Panc1 (cell line): ENCODE results near the gene MCF2L2. TPM values are rescaled to one million over a fixed set of nuclear protein-coding genes. Genes with fewer than 3 reads are reported as not detected.

Experiments used
- ATAC-seq: fragments of 200-7000 bp; cut with Tn5 transposase; 2 replicates; pipeline ENCODE4 v1.9.1; 2020; ENCODE audit warnings: mild to moderate bottlenecking, moderate library complexity
- BruUV-seq: library from RNA; stranded (reverse); fragments of 400-500 nt; replicated peaks from 2 replicates; lab custom pipeline; 2021; lab: Mats Ljungman, UMichigan
- CTCF ChIA-PET: fragments of 300-600 bp; sonication (Branson Sonifier 250); formaldehyde crosslinking; loops from one replicate; lab custom pipeline; 2022; ENCODE audit warnings: antibody characterized with exemption; lab: Charles Lee
- POLR2A ChIA-PET: fragments of 300-600 bp; sonication (Branson Sonifier 250); formaldehyde crosslinking; loops from one replicate; lab custom pipeline; 2022; ENCODE audit warnings: antibody characterized with exemption; lab: Charles Lee
- DNase-seq: peaks from one replicate; pipeline ENCODE4 v3.0.0-alpha.2; 2010; ENCODE audit warnings: low read depth, low spot score
- H3K27ac ChIP-seq: 2 replicates; pipeline ENCODE4 v1.5.1; 2011; ENCODE audit warnings: mild to moderate bottlenecking, low read length, inconsistent platforms
- H3K27me3 ChIP-seq: fragments of 200-500 bp; sonication (Bioruptor generic); 2 replicates; pipeline ENCODE4 v1.6.0; 2014; ENCODE audit warnings: low read length, inconsistent platforms; ENCODE audit not compliant: control insufficient read depth, insufficient read depth
- H3K36me3 ChIP-seq: fragments of 200-500 bp; sonication (Bioruptor generic); 2 replicates; pipeline ENCODE4 v1.5.1; 2014; ENCODE audit warnings: inconsistent platforms, mild to moderate bottlenecking, low read length, moderate library complexity; ENCODE audit not compliant: control insufficient read depth, insufficient read depth
- H3K4me1 ChIP-seq: 2 replicates; pipeline ENCODE4 v1.5.1; 2011; ENCODE audit warnings: inconsistent platforms, mild to moderate bottlenecking, low read length, moderate library complexity; ENCODE audit not compliant: control insufficient read depth, insufficient read depth
- H3K4me3 ChIP-seq, 2 experiments: 2 replicates each; pipeline ENCODE4 v1.5.1; 2011 to 2012; ENCODE audit warnings: low read depth in 2 of 2, low read length in 2 of 2, mild to moderate bottlenecking in 2 of 2, inconsistent platforms in 1 of 2, moderate library complexity in 1 of 2
- H3K9me3 ChIP-seq: fragments of 200-500 bp; sonication (Bioruptor generic); 2 replicates; pipeline ENCODE4 v1.5.1; 2014; ENCODE audit warnings: low read depth, mild to moderate bottlenecking, inconsistent platforms, low read length, moderate library complexity; ENCODE audit not compliant: control insufficient read depth, insufficient read depth
- POLR2AphosphoS5 ChIP-seq: IDR thresholded peaks from 2 replicates; pipeline ENCODE4 v1.6.1; 2012; ENCODE audit warnings: mild to moderate bottlenecking, low read depth, low read length, moderate library complexity
- SIN3A ChIP-seq: IDR thresholded peaks from 2 replicates; pipeline ENCODE4 v1.6.1; 2012; ENCODE audit warnings: low read depth, mild to moderate bottlenecking, low read length, moderate library complexity, borderline replicate concordance; ENCODE audit not compliant: insufficient read depth
- TCF7L2 ChIP-seq: IDR thresholded peaks from 2 replicates; pipeline ENCODE4 v1.6.1; 2011; ENCODE audit warnings: mild to moderate bottlenecking, low read depth, low read length, inconsistent platforms
- in situ Hi-C: cut with HindIII; loops from 2 replicates; pipeline ENCODE4 v1.10.0; 2016; ENCODE audit warnings: low sequenced_read_pairs, low pct_unique_long_range_greater_than_20kb
- intact Hi-C: fragments of 100-400 bp; cut with micrococcal nuclease; formaldehyde crosslinking; loops from one replicate; pipeline ENCODE4 v1.10.0; 2022; ENCODE audit not compliant: unreplicated experiment
- total RNA-seq: library from RNA; stranded (reverse); gene quantifications from one replicate; pipeline ENCODE4 v1.2.1, GENCODE V29; 2021; ENCODE audit not compliant: unreplicated experiment
- TF ChIP-seq, protein P1 (sequence below), 2 experiments: IDR thresholded peaks; 2 replicates each; pipeline ENCODE4 v1.6.1; 2011 to 2012; ENCODE audit warnings: low read depth in 2 of 2, control low read depth in 1 of 2, low read length in 1 of 2, mild to moderate bottlenecking in 1 of 2, moderate library complexity in 1 of 2; ENCODE audit not compliant: insufficient read depth in 1 of 2
- TF ChIP-seq, protein P2 (sequence below): fragments of 450-650 bp; IDR thresholded peaks from 2 replicates; pipeline ENCODE4 v1.5.1; 2017; ENCODE audit warnings: mild to moderate bottlenecking

MCF2L2 gene
- total RNA-seq, 1 experiment from 2014 or later = 1.0 TPM

- intact Hi-C loops = no loop called here
- no TSS peak for BruUV-seq
- Histone ChIP-seq H3K36me3 (no peaks in the 10 kb centered on the region), H3K4me1 (peaks cover 5% of the 10 kb centered on the region; the same call in 1 of the 2 replicates), H3K27ac (no peak overlapping the region), H3K9me3 (no peaks in the 10 kb centered on the region), H3K27me3 (no peaks in the 10 kb centered on the region), H3K4me3 (no peak overlapping the region)
- in situ Hi-C loops = no loop called here
- TF ChIP-seq, protein P1, sequence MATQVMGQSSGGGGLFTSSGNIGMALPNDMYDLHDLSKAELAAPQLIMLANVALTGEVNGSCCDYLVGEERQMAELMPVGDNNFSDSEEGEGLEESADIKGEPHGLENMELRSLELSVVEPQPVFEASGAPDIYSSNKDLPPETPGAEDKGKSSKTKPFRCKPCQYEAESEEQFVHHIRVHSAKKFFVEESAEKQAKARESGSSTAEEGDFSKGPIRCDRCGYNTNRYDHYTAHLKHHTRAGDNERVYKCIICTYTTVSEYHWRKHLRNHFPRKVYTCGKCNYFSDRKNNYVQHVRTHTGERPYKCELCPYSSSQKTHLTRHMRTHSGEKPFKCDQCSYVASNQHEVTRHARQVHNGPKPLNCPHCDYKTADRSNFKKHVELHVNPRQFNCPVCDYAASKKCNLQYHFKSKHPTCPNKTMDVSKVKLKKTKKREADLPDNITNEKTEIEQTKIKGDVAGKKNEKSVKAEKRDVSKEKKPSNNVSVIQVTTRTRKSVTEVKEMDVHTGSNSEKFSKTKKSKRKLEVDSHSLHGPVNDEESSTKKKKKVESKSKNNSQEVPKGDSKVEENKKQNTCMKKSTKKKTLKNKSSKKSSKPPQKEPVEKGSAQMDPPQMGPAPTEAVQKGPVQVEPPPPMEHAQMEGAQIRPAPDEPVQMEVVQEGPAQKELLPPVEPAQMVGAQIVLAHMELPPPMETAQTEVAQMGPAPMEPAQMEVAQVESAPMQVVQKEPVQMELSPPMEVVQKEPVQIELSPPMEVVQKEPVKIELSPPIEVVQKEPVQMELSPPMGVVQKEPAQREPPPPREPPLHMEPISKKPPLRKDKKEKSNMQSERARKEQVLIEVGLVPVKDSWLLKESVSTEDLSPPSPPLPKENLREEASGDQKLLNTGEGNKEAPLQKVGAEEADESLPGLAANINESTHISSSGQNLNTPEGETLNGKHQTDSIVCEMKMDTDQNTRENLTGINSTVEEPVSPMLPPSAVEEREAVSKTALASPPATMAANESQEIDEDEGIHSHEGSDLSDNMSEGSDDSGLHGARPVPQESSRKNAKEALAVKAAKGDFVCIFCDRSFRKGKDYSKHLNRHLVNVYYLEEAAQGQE (IDR thresholded peaks at IDR 0.05; ENCODE audit: insufficient read depth in 1 of 2, low read depth in 2 of 2, low read length in 1 of 2) = no peak
- TF ChIP-seq POLR2AphosphoS5 (no peak), SIN3A (no peak), TCF7L2 (no peak)
- TF ChIP-seq, protein P2, sequence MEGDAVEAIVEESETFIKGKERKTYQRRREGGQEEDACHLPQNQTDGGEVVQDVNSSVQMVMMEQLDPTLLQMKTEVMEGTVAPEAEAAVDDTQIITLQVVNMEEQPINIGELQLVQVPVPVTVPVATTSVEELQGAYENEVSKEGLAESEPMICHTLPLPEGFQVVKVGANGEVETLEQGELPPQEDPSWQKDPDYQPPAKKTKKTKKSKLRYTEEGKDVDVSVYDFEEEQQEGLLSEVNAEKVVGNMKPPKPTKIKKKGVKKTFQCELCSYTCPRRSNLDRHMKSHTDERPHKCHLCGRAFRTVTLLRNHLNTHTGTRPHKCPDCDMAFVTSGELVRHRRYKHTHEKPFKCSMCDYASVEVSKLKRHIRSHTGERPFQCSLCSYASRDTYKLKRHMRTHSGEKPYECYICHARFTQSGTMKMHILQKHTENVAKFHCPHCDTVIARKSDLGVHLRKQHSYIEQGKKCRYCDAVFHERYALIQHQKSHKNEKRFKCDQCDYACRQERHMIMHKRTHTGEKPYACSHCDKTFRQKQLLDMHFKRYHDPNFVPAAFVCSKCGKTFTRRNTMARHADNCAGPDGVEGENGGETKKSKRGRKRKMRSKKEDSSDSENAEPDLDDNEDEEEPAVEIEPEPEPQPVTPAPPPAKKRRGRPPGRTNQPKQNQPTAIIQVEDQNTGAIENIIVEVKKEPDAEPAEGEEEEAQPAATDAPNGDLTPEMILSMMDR = no peak
- ATAC-seq = no peak
- POLR2A ChIA-PET = no interaction called here
- CTCF ChIA-PET = no interaction called here
- DNase-seq = no peak
Measured at GRCh38 chr3:183369117-183369516, 59.3 kb downstream of the MCF2L2 start.

DNA sequence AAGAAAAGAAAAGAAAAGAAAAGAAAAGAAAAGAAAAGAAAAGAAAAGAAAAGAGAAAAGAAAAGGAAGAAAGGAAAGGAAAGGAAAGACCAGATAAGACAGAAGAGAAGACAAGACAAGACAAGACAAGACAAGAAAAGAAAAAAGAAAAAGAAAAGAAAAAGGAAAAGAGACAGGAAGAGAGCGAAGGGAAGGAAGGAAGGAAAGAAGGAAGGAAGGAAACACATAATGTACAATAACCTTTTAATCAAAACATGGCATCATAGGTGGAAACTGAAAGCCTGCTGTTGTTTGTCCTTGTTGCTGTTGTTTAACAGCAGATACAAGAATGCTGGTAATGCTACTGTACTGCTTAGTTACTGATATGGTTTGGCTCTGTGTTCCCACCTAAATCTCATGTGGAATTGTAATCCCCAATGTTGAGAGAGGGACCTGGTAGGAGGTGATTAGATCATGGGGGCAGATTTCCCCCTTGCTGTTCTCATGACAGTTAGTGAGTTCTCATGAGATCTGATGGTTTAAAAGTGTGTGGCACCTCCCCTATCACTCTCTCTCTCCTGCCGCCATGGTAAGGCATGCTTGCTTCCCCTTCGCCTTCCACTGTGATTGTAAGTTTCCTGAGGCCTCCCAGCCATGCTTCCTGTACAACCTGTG, 67.3 kb downstream of the MCF2L2 start:
- Histone ChIP-seq H3K27ac (no peak overlapping the region), H3K27me3 (no peaks in the 10 kb centered on the region), H3K36me3 (no peaks in the 10 kb centered on the region), H3K9me3 (no peaks in the 10 kb centered on the region; the same call in 1 of the 2 replicates), H3K4me3 (no peak overlapping the region), H3K4me1 (no peaks in the 10 kb centered on the region)
- in situ Hi-C loops = no loop called here
- POLR2A ChIA-PET = no interaction called here
- no TSS peak for BruUV-seq
- CTCF ChIA-PET = no interaction called here
- no peak for TF ChIP-seq POLR2AphosphoS5
- no peak for TF ChIP-seq TCF7L2
- TF ChIP-seq SIN3A = no peak
- TF ChIP-seq, protein P1 (IDR thresholded peaks at IDR 0.05; ENCODE audit: insufficient read depth in 1 of 2, low read depth in 2 of 2, low read length in 1 of 2) = no peak
- TF ChIP-seq, protein P2 = no peak
- ATAC-seq = no peak
- no peak for DNase-seq
- intact Hi-C loops = no loop called here
